OCI-LY3 (cell line): ENCODE data around the gene GRIK1.

ENCODE experiments used
- H2AFZ ChIP-seq: fragments of 200-600, 300-600 bp; shearing (Covaris generic); 2 replicates; pipeline ENCODE4 v1.6.0; 2014; ENCODE audit warnings: antibody characterized with exemption, low read depth, low read length
- H3K27ac ChIP-seq: fragments of 200-600, 300-600 bp; sonication (generic); 2 replicates; pipeline ENCODE4 v1.5.1; 2014; ENCODE audit warnings: mild to moderate bottlenecking, low read length, moderate library complexity, mixed read lengths
- H3K27me3 ChIP-seq: fragments of 200-600, 300-600 bp; sonication (generic); 2 replicates; pipeline ENCODE4 v1.6.1; 2014; ENCODE audit warnings: low read depth, low read length, mixed read lengths
- H3K36me3 ChIP-seq: fragments of 200-600, 300-600 bp; sonication (generic); replicated peaks from 2 replicates; pipeline ENCODE3; 2014; ENCODE audit warnings: low read depth, low read length, mixed read lengths
- H3K4me1 ChIP-seq: fragments of 300-600, 200-600 bp; sonication (generic); 2 replicates; pipeline ENCODE4 v1.6.1; 2014; ENCODE audit warnings: low read length, mixed read lengths
- H3K4me2 ChIP-seq: fragments of 200-600, 300-600 bp; sonication (generic); 2 replicates; pipeline ENCODE4 v1.6.1; 2014; ENCODE audit warnings: low read length, mixed read lengths
- H3K4me3 ChIP-seq: fragments of 300-600, 200-600 bp; sonication (generic); 2 replicates; pipeline ENCODE4 v1.5.1; 2014; ENCODE audit warnings: antibody characterized with exemption, mild to moderate bottlenecking, low read length, moderate library complexity
- H3K79me2 ChIP-seq: fragments of 300-600, 200-600 bp; shearing (Covaris generic); 2 replicates; pipeline ENCODE4 v1.6.1; 2014; ENCODE audit warnings: mild to moderate bottlenecking, low read length, mixed read lengths
- H3K9ac ChIP-seq: fragments of 300-600, 200-600 bp; shearing (Covaris generic); 2 replicates; pipeline ENCODE4 v1.6.0; 2014; ENCODE audit warnings: mild to moderate bottlenecking, low read length, moderate library complexity
- H3K9me3 ChIP-seq: fragments of 200-600, 300-600 bp; shearing (Covaris generic); 2 replicates; pipeline ENCODE4 v1.6.1; 2014; ENCODE audit warnings: low read length, mixed read lengths; ENCODE audit not compliant: insufficient read depth
- H4K20me1 ChIP-seq: fragments of 200-600, 300-600 bp; sonication (generic); 2 replicates; pipeline ENCODE4 v1.6.1; 2016; ENCODE audit warnings: low read length, mixed read lengths; ENCODE audit not compliant: insufficient read depth
- CTCF ChIP-seq: fragments of 200-600, 300-600 bp; sonication (generic); IDR thresholded peaks from 2 replicates; pipeline ENCODE4 v1.5.1; 2014; ENCODE audit warnings: antibody characterized with exemption, low read length, low read depth
- EZH2phosphoT487 ChIP-seq: fragments of 200-600 bp; shearing (Covaris generic); IDR thresholded peaks from 2 replicates; pipeline ENCODE4 v1.6.1; 2018; ENCODE audit warnings: antibody characterized with exemption, mixed run types, low read depth

GRIK1 gene

DNA sequence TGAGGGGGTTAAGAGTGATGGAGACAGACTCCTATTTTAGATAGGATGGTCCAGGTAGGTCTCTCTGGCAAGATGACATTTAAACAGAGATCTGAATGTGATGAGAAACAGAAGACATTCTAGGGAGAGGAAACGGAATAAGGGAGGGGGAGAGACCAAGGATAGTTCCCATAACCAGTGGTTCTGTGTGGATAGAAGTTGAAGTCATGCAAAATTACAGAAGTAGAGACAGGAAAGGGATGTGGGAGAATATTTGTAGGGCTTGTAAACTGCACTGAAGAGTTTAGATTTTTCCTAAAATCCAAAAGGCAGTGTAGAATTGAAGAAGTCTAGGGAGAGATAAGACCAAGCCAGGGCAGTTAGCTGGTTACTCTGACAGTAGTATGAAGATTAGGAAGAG lies 200.6 kb downstream of the GRIK1 start:
- H3K27me3 ChIP-seq: no peaks in the 10 kb centered on the region
- TF ChIP-seq EZH2phosphoT487 (no peak), CTCF (no peak)
- no peak overlapping the region for H3K4me3 ChIP-seq
- H3K4me1 ChIP-seq: no peaks in the 10 kb centered on the region
- H2AFZ ChIP-seq: no peak overlapping the region
- no peaks in the 10 kb centered on the region for H3K9me3 ChIP-seq
- H3K4me2 ChIP-seq: no peak overlapping the region
- no peak overlapping the region for H3K27ac ChIP-seq
- H4K20me1 ChIP-seq: no peaks in the 10 kb centered on the region
- H3K36me3 ChIP-seq: no peaks in the 10 kb centered on the region
- H3K9ac ChIP-seq: no peak overlapping the region
- H3K79me2 ChIP-seq: no peaks in the 10 kb centered on the region

GRCh38 chr21:29738730-29739129 lies 201.1 kb downstream of the GRIK1 start:
- Histone ChIP-seq H3K9me3 (no peaks in the 10 kb centered on the region), H3K27ac (no peak overlapping the region), H3K4me3 (no peak overlapping the region), H4K20me1 (no peaks in the 10 kb centered on the region), H3K36me3 (no peaks in the 10 kb centered on the region), H3K4me1 (no peaks in the 10 kb centered on the region), H3K9ac (no peak overlapping the region), H3K79me2 (no peaks in the 10 kb centered on the region), H3K4me2 (no peak overlapping the region), H2AFZ (no peak overlapping the region), H3K27me3 (no peaks in the 10 kb centered on the region)
- TF ChIP-seq EZH2phosphoT487: no peak
- no peak for TF ChIP-seq CTCF

- Histone ChIP-seq H3K4me3 (no peak overlapping the region), H3K4me1 (no peaks in the 10 kb centered on the region)
These were observed 202.6 kb downstream of the GRIK1 start for GRCh38 chr21:29737186-29737585.

DNA sequence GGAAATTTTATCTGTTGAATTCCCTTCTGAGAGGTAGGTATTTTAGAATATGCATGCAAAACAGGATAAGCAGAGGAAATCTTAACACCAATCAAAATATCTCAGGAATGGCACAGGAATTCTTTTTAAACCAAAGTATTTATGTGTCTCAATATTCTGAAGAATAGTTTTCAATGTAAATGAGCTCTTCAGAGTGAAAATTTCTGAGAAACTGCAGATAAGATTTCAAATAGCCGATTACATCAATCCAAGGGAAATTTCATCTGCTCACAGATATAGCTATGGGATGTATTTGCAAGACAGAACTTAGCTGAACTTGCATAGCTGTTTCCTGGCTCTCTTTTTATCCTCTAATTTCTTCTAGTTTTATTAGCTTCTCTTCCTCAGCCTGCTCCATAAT lies 209.5 kb downstream of the GRIK1 start:
- Histone ChIP-seq H3K4me1 (0 out of 2 replicates have a peak, but pooled peaks cover 5% of the 10 kb centered on the region), H3K4me2 (no peak overlapping the region), H3K27me3 (no peaks in the 10 kb centered on the region), H2AFZ (no peak overlapping the region), H3K4me3 (no peak overlapping the region), H4K20me1 (no peaks in the 10 kb centered on the region), H3K9me3 (no peaks in the 10 kb centered on the region), H3K79me2 (no peaks in the 10 kb centered on the region), H3K9ac (no peak overlapping the region), H3K27ac (no peak overlapping the region), H3K36me3 (no peaks in the 10 kb centered on the region)
- no peak for TF ChIP-seq EZH2phosphoT487
- no peak for TF ChIP-seq CTCF

More at GRCh38 chr21:29737186-29737585, 202.6 kb downstream of the GRIK1 start:
- no peaks in the 10 kb centered on the region for H3K36me3 ChIP-seq
- no peak for TF ChIP-seq EZH2phosphoT487
- TF ChIP-seq CTCF: no peak
- H3K4me2 ChIP-seq: no peak overlapping the region
- no peaks in the 10 kb centered on the region for H3K27me3 ChIP-seq
- no peaks in the 10 kb centered on the region for H4K20me1 ChIP-seq
- H3K27ac ChIP-seq: no peak overlapping the region
- H3K9ac ChIP-seq: no peak overlapping the region
- H3K79me2 ChIP-seq: no peaks in the 10 kb centered on the region
- H3K9me3 ChIP-seq: no peaks in the 10 kb centered on the region
- H2AFZ ChIP-seq: no peak overlapping the region
